ENCODE data around the gene GOLGA6C.
"Not testable (repeated sequence)": the region's sequence is repeated elsewhere in the genome, so short reads cannot be mapped to it uniquely, and the experiment has no call there.

- TF ChIP-seq CTCF, EZH2 (IDR thresholded peaks at IDR 0.05): not testable (repeated sequence)
Measured at GRCh38 chr15:75248991-75249390, 9.1 kb upstream of the GOLGA6C start.

Measured in neural progenitor cell (in vitro differentiated cells).